ENCODE measurements around the gene YOD1.

YOD1 gene

DNA sequence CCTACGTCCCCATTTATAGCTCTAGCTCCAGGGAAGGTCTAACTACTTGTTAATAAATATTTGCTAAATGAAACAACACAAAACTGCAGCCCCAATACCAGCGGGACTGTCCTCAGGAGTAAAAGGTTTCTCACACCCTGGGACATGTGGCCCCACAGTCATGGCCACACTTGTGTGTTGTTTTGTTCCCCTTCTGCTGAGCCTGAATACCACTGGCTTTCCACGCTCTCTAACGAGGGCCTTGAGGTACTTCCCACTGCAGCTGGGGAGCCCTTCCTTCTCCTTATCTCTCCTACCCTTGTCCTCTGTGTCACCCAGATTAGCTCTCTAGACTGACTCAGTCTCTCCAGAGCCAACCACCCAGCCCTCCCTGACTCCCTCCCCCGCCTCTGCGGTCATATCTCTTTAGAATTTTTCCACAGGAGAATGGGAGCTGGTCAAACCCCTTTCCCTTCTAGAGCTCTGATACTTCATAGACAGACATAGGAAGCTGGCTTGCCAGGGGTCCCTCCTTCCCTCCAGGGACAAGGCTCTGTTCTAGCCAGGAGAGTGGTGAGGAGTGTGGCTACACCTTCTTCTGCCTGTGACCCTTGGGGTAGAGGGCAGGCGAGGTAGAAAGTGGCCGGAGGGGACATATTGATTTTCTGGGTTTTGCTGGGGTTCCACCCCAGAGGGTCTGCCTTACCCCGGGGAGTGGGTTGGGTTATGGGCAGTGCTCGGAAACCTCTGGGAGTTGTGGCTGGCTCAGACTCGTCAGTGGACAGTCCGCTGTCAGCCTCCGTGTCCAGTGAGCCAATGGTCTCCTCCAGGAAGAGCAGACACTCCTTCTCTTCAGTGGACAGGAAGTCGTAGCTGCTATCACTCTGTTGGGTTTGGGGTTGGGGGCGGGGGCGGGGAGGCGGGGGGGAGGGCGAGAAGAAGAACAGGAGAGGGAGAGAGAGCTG, 26.5 kb downstream of the YOD1 start:
- DNase-seq = no peak

DNA sequence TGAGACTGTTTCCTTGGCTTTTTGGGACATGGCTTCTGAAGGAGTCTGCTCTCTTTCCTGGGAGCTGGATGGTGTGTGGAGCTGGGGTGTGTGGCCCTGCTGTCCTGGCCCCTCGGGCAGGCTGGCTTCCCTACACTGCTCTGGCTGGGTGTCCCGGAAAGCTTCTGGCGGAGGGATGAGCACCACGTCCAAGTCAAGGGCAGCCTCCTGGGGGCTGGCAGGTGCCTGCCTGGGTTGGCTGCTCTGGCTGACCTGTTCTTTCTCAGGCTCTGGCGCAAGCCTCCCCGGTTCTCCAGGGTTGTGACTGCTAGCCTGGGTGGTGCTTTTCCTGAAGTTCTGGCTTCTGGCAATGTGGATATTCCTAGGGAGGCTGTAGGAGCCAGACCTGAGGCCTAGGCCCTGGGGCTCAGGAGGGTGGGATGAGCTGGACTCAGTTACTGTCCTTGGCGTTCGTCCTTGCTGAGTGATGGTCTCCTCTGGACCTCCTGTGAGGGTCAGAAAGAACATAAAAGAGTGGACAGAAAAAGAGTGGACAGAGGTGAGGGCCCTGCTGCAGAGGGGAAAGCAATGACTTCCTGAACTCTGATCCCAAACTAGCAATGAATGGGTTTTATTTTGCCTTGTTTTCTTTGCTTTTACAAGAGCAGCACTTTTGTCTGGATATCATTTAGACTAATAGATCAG, 27.9 kb downstream of the YOD1 start:
- DNase-seq = no peak

DNA sequence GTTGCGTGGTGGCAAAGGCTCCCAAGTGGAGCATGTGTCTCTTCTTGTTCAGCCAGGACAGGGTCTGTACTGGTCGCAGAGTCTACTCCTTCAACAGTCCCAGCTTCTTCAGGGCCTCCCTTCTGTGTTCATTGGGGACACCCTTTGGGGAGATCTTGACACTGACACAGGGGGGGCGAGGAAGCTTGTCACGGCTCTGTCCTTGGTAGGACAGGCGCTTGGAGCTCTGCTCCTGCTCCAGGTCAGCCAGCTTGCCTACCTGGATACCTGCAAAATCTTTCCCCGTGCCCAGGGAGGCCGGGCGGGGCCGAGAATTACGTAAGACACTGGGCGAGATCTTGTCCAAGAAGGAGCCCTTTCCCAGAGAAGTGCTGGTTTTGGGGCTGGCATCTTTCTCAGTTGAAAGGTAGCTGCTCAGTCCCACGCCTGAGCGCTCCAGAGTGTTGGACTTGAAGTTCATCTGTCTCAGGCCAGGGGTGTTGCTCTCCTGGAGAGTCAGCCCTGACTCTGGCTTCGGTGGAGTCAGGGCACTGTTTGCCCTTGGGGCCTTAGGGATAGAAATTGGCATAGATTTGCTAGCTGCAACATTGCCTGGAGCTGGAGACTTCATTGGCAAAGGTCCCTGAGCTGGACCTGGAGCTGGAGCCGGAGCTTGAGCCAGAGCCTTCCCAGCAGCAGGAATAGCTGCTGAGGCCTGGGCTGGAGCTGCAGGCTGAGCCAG, 29.0 kb downstream of the YOD1 start:
- DNase-seq = no peak

DNA sequence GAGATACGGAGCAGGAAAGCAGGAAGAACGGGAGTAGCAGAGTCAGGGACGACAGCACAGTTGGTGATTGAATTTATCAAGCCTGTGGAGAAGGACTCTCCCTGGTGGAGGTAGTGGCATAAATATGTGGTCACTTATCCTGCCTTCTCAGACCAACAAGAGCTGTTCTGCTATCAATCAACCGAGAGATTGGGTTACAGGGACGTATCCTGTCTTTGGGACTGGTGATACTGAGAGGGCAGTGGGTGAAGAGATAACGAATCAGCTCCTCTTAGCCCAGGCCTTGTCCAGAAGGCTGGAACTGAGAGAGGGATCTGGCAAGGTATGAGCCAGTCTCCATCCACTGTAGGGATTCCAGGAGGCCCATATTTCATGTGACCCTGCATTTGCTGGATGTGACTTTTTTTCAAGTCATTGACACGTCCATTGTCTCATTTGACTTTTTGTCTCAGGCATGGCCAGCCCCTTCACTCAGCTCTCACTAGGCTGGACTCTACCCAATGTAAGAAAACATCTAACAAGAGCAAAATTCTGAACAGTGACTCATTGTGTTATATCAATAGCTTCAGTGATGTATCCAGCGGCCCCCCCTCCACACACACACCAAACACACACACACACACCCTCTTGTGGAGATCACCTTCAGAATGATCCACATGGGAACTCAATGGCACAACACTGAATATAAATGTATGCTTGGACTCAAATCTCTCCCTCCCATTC, 29.7 kb downstream of the YOD1 start:
- DNase-seq = no peak

DNA sequence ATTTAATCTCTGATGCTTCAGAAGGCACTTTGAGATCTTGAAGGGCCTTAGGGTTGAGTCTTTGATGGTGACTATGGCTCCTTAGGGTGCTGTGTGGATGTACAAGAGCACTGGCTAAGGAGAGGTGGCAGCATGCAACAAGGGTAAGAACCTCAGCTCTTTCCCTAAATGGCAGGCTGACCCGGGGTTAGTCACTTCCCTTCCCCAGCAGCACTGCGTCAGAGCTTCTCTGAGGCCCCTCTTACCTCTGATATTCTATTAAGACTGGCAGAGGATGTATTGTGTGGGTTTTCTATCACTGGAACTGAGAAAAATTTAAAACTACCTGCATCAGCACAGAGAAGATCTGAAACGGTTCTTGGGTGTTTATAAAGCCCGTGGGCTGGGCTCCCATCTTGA, 30.3 kb downstream of the YOD1 start:
- DNase-seq = no peak

DNA sequence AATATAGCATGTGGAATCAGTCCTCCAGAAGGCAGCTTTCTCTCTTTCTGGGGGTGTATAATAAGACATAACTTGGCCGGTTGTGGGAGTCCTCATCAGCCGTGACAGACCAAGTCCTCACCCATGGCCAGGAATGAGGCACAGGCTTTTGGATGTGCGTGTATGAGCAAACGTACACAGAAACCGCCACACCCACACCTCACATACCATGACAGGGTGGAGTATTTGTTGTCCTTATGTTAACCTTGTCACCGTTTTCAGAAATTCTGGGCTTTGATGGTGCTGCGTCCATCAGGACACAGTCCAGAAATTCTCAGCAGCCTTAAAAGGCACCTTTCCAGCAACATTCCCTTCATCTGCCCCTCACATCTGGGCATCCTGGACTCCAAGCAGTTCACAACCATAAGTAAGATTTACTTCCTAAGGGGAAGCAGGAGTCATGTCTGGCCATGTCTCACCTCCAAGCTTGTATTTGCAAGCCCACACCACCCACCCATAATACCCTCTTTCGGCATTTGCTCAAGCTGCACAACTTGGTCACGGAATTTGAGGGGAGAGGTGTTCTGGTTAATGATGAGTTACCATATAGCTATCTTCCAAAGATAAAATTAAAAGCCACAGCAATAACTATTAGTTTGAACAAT, 30.8 kb downstream of the YOD1 start:
- DNase-seq = no peak

DNA sequence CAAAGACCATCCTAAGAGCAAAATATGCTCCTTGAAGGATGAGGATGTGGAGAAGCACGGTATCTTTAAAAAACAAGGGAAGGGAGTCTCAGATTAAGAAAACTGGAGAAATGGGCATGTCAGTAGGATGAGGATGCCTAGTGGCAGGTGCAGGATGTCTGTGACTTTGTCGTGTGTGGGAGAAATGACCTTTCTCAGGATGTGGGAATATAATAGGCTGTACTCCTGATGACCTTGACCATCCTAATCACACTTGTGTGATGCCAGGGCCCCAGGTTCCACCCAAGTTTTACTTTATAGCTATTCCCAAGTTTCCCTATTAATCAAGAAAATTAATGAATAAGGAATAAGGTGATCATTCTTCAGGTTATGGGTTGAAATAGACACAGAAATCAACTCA, 31.3 kb downstream of the YOD1 start:
- DNase-seq = no peak

DNA sequence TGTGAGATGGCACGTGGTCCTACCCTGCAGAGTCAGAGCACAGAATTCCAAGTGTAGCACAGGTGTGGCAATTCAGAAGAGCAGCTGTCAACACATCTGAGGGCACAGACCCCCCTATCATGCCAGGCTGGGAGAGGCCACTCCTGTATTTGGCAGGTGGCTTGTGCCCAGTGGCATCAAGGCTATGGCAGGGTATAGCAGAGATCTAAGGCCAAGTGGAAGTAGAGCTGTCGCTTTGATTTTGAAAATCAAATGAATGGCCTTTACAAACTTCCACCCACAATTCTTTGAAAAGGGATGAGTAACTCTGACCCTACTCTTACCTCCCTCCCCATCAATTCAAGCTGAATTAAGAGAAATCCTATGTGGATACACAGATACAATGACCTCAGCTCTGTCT, 31.8 kb downstream of the YOD1 start:
- DNase-seq = no peak

DNA sequence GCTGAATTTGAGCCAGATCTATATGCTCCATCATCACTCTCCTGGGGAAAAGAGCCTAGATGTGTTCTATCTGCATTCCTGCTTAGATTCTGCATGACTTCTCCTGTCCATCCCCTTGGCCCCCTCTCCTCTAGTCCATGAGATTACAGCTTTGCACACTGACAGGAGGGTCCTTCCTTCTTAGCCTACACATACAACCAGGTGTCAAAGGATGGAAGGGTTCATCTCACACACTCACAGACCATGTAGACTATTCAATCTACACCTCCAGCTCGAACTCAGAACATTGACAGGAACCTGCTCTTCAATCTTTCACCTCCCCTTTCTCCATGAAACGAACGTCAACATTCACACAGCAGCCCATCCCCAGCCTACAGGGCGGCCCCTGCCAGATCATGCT, 32.3 kb downstream of the YOD1 start:
- no peak for DNase-seq

DNA sequence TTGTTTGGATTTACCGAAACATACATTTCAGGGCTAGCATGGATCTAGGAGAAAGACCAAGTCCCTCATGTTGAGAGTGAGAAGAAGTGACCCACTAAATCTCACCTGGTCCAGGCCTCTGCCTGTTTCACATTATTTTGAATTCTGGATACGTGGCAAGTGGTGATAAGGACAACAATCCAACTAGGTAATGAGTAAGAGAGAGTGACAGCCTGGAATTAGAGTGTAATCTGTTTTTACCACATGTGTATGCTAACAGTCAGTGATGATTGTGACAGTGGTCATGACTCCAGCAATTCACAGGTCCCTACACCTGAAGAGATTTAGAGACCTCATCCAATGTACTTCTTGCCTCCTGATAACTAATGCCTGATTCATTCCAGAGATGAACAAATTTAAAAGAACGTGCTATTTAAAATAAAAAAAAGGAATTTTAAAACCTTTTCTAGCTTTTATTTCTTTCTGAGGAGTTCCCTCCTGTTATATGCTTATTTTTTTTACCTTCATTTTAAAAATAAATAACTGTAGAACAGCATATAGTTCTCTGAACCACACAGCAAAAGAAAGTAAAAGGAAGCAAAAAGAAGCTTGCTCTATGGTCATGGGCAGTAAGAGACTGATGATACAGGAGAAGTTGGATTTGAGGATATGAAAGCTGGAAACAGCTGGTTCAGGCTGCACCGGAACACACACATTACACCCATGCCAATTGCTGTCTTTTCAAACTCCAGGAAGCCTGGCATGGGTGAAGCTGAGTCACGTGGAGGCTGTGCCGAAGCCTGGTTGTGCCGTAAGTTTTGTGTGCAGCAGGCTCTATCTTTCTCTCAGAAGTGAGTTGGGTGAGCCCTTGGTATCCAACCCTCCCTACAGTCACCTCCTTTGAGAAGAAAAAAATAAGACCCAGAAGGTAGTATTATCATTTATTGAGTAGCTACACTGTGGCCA, 33.1 kb downstream of the YOD1 start:
- no peak for DNase-seq

DNA sequence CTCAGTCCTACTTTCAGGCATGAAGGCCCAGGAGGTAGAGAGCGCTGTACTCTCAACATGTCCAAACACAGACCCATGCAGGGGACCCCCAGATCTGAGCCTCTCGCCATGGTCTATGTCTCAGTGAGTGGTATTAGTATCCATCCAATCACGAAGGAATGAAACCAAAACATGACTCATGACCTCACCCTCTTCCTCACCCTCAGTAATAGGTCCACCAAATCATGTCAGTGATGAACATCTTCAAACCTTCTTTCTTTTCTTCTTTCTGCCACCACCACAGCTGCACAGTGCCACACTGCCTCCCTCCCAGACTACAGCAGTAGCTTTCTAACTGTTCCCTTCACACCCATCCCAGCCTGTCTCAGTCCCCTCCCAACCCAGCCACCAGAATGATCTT, 35.2 kb downstream of the YOD1 start:
- DNase-seq = no peak

DNA sequence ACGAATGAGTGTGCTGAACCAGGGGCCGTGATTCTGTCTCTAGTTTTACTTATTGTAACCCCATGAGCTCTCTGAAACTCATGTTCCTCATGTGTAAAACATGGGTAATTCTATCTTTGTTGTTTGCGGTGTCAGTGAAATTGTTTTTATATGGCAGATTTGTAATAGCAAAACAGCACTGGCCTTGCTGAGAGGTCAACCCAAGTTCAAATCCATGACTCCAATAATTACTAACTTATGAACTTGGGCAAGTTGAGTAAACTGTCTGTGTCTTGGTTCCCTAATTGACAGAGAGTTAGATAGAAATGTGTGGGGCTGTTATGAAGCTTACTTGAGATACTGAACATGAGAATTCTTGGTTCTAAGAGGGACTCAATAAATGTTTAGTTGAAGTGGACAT, 36.3 kb downstream of the YOD1 start:
- no peak for DNase-seq

DNA sequence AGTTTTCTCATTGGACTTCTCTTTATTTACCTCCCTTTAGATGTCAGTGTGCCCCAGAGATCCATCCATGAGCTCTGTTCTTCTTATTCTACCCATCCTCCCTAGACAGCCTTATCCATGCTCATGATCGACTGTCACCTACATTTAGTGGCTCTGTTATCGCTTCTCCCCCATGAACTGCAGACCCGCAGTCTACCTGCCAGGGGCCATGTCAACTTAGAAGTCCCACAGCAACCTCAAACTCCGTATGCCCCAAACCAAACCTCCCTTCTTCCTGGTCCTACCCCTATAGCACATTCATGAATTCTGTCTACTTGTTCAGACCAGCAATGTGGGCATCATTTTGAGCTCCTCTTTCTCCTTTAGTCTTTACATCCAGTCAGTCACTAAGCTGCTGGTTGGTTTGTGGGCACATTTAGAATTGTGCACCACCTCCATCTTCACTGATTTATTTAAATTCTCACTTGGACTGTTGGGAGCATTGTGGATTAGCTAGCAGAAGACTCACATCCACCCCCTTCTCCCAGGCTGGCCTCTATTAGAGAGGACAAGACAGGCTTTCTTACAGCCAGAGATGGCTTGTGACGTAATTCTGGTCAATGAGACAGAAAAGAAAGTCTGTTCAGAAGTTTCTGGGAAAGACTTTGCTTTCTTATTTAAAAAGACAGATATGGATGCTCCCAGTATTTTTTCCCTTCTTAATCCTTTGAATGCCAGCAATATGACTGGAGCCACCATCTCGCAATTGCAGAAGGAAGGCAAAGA, 37.5 kb downstream of the YOD1 start:
- no peak for DNase-seq

DNA sequence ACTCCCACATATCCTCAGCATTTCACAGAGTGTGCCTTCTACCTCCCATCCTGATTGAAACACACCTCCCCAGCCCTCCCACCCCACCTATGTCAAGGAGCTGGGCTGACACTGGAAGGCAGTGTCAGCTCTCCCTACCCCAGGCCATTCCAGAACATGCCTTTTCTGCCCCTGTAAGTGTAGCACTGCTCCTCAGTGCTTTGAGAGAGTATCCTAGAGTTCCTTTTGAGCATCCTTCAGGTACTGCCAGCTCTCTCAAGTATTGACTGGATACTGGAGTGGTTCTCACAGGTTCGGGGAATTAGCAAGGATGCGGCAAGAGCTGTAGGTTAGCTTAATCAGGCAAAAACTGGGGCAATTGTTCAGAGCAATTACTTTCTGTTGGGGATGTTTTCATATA, 40.3 kb downstream of the YOD1 start:
- DNase-seq = no peak

DNA sequence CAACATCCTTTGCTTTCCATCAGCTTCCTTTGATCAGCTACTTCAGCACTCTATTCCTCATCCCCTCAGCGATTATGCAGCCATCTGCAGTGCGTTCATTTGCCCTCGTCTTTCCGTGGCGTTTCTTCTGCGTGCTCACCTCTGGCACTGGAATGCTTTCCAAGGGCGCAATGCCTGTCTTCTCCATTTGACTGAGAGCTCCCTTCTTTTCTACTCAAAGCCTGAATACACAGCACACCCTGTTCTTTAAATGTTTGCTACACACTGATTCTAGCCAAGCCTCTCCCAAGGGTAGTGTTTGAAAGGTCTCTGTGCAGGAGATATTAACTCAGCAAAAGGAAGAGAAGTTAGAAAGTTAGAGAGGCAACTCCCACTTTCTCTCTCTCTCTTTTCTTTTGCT, 41.1 kb downstream of the YOD1 start:
- no peak for DNase-seq

DNA sequence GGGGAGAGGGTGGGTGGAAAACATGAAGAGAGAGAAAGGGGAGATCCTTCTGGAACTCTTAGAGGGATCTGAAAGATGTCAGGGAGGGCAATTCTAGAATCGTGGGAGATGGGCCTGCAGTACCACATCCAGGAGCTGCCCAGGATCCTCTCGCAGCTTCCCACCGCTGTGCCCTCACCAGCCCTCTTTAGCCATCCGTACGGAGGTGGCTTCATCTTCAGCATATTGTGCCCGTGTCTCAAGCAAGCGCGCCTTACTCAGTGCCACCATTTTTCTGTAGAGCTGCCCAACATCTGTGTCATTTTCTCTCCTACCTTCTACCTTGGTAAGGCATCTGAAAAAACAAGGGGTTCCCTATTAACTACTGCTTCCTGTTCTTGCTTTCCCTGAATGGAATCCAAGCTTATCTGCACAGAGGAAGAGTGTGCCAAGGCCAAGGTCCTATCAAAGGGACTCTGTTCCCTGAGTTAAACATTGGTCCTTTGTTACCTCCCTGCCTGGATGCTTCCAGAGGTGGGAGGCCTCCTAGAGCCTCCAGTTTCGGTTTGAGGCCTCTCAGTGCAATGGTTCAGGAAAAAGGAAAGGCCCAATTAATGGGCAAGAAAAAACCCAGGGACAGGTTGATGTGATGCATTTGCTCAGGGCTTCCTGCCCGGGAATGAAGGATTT, 41.7 kb downstream of the YOD1 start:
- no peak for DNase-seq

DNA sequence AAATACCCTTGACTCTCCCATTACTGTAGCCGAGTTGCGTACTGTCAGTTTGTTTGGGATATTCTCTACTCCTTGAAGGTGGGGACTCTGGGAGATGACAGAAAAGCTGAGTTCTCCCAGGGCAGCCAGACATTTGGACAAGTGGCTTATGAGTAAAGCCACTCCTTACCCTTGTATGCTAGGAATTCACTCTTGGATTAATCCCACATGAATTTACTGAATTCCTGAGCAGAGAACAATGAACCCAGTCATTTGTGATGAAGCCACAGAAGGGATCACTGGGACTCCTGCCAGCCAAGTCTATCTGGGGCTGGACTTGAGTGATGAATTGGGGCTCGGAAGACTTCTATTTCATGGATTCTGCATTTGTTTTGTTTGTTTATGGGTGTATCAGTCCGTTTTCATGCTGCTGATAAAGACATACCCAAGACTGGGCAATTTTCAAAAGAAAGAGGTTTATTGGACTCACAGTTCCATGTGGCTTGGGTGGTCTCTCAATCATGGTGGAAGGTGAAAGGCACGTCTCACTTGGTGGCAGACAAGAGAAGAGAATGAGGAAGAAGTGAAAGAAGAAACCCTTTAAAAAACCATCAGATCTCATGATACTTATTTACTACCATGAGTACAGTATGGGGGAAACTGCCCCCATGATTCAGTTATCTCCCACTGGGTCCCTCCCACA, 43.5 kb downstream of the YOD1 start:
- DNase-seq = no peak

DNA sequence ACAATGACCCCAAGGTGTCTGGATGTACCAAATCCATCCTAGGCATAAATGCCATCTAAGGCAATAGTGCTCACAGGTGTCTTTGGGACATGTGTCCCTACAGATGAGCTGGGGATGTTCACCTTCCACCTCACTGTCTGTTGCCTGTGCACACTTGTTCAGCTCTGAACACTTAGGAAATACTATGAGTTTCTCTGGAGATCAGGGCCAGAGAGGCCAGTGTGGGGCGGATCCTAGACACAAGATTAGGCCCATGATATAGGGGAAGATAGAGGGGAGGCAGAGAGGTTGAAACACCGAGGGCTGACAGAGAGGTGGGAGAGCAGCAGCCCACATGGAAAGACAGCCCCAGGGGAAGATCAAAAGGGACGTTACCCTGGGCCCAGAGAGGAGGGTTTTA, 44.1 kb downstream of the YOD1 start:
- no peak for DNase-seq

DNA sequence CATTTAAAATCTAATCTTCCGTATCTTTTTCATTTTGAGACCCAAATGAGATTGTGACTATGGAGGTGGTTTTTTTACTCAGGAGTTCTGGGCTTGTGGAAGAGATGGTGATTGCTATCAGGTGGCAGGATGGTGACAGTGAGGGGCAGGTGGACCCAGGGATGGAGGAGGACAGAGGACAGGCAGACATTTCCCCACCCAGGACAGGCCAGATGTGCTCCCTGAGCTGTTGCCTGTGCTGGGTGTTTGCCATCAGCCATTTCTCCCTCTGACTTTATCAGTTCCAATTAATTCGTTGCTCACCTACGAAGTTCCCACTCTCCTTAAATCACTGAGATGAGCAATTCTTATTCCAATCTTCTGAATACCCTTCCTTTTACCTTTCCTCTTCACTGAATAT, 44.9 kb downstream of the YOD1 start:
- no peak for DNase-seq
